Transverse colon (tissue), 4 donors: ENCODE measurements around the gene KLHDC9. TPM values are rescaled to one million over a fixed set of nuclear protein-coding genes. Genes with fewer than 3 reads are reported as not detected.

Source experiments
- DNase-seq: peaks from one replicate; pipeline ENCODE4 v3.0.0-alpha.2; 2019
- H3K27ac ChIP-seq, 4 donors: fragments of 200-600 bp; sonication (generic); 2 replicates each; pipeline ENCODE4 v1.5.1; 2016 to 2018; ENCODE audit warnings: inconsistent platforms in 4 of 4
- H3K27me3 ChIP-seq: fragments of 200-600 bp; sonication (generic); 2 replicates; pipeline ENCODE4 v1.5.1; 2017; ENCODE audit warnings: inconsistent platforms
- H3K36me3 ChIP-seq, 4 donors: fragments of 200-600 bp; sonication (generic); 2 replicates each; pipeline ENCODE4 v1.5.1; 2017 to 2019; ENCODE audit warnings: inconsistent platforms in 4 of 4
- H3K4me1 ChIP-seq, 4 donors: fragments of 200-600 bp; sonication (generic); 2 replicates each; pipeline ENCODE4 v1.5.1; 2017 to 2020; ENCODE audit warnings: inconsistent platforms in 4 of 4
- H3K4me3 ChIP-seq, 4 donors: fragments of 200-600 bp; sonication (generic); 1 replicate in 1 of 4; 2 replicates in 3 of 4; pipeline versions ENCODE4 v1.5.1 to v1.6.1; 2017 to 2019; ENCODE audit warnings: inconsistent platforms in 4 of 4
- H3K9me3 ChIP-seq, 2 donors: fragments of 200-600 bp; sonication (generic); 2 replicates each; pipeline ENCODE4 v1.5.1; 2017 to 2019; ENCODE audit warnings: inconsistent platforms in 2 of 2
- EP300 ChIP-seq: sonication (generic); formaldehyde crosslinking; IDR thresholded peaks from one replicate; pipeline ENCODE4 v1.6.1; 2017; ENCODE audit warnings: antibody characterized with exemption, low read depth
- POLR2A ChIP-seq: fragments of 450-650 bp; IDR thresholded peaks from one replicate; pipeline ENCODE4 v1.6.1; 2016; ENCODE audit warnings: antibody characterized with exemption, mild to moderate bottlenecking, moderate library complexity
- POLR2AphosphoS5 ChIP-seq, 3 donors: sonication (generic); formaldehyde crosslinking; IDR thresholded peaks; one replicate each; pipeline ENCODE4 v1.6.1; 2016; ENCODE audit warnings: antibody characterized with exemption in 3 of 3
- WGBS, 2 donors: methylation state at CpG; one replicate each; pipeline ENCODE4 v1.1.5; 2018; ENCODE audit warnings: low coverage in 1 of 2; 5-methylcytosine and 5-hydroxymethylcytosine counted together
- in situ Hi-C, 4 donors: fragments of 200-750 bp; cut with MboI; loops; one replicate each; pipeline versions ENCODE4 v1.15.0 to v1.15.1; 2017; ENCODE audit warnings: low sequenced_read_pairs in 3 of 4, low pct_ligation_motif_present in 1 of 4, low pct_unique_long_range_greater_than_20kb in 1 of 4
- intact Hi-C: fragments of 100-400 bp; cut with DNase I; formaldehyde crosslinking; loops from one replicate; pipeline ENCODE4 v1.15.1; 2023; ENCODE audit warnings: low total_unique reads
- total RNA-seq, 4 donors: library from RNA; depleted of rRNA; stranded (reverse); fragments of >200 nt; gene quantifications; one replicate each; pipeline ENCODE4 v1.1.0, GENCODE V29; 2016
- TF ChIP-seq, protein P1 (sequence below), 5 experiments: fragments of 200-600 bp in 3 of 5; fragments of 450-650 bp in 2 of 5; sonication (generic) in 3 of 5; IDR thresholded peaks; 1 replicate in 2 of 5; 2 replicates in 3 of 5; pipeline ENCODE4 v1.5.1; 2016 to 2017; ENCODE audit warnings: antibody characterized with exemption in 5 of 5, inconsistent platforms in 3 of 5, mild to moderate bottlenecking in 2 of 5, moderate library complexity in 1 of 5

KLHDC9 gene
- total RNA-seq, 4 donors from 2014 or later = 0.80 to 16.9 (median 8.7) TPM; not detected in 1

DNA sequence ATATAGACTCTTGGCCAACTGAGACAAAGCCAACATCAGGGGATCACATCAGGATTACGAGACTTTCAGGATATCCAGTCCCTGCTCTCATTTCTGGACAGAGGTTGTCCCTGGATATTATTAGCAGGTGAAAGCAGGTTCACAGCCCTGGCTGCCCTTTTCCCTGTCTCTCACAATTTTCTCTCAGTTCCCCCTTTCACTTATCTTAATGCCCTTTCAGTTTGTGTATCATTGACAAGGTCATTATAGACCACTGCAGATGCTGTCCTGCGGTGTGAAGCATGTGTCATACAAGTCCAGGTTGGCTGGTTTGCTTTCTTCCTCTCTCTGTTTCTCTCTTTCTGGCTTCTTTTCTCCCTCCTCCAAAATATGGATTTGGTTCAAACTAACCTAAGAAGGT is 2.1 kb upstream of the KLHDC9 start:
- Histone ChIP-seq H3K36me3 (peaks cover 0 to 8% (median under 1%) of the 10 kb centered on the region in 4 donors), H3K27me3 (no peaks in the 10 kb centered on the region), H3K9me3 (no peaks in the 10 kb centered on the region), H3K27ac (no peak overlapping the region), H3K4me3 (no peak overlapping the region), H3K4me1 (peaks cover 6 to 20% (median 9%) of the 10 kb centered on the region in 4 donors)
- 88% methylated on average over 2 of the region's 2 CpGs; no CpG with 5 or more reads in 1 of the 2 donors for WGBS, 2 donors
- no peak for DNase-seq
- in situ Hi-C loops = loop anchor here in 3 of 4 donors (5.0 to 25.0 kb wide), 3 partner anchors 99 to 259 kb away; no protein-coding TSS in a partner anchor
- intact Hi-C loops = loop anchor here (5.0 kb wide), 1 partner anchor 99 kb away; no protein-coding TSS in a partner anchor
- TF ChIP-seq, protein P1, sequence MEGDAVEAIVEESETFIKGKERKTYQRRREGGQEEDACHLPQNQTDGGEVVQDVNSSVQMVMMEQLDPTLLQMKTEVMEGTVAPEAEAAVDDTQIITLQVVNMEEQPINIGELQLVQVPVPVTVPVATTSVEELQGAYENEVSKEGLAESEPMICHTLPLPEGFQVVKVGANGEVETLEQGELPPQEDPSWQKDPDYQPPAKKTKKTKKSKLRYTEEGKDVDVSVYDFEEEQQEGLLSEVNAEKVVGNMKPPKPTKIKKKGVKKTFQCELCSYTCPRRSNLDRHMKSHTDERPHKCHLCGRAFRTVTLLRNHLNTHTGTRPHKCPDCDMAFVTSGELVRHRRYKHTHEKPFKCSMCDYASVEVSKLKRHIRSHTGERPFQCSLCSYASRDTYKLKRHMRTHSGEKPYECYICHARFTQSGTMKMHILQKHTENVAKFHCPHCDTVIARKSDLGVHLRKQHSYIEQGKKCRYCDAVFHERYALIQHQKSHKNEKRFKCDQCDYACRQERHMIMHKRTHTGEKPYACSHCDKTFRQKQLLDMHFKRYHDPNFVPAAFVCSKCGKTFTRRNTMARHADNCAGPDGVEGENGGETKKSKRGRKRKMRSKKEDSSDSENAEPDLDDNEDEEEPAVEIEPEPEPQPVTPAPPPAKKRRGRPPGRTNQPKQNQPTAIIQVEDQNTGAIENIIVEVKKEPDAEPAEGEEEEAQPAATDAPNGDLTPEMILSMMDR (IDR thresholded peaks at IDR 0.05) = no peak

DNA sequence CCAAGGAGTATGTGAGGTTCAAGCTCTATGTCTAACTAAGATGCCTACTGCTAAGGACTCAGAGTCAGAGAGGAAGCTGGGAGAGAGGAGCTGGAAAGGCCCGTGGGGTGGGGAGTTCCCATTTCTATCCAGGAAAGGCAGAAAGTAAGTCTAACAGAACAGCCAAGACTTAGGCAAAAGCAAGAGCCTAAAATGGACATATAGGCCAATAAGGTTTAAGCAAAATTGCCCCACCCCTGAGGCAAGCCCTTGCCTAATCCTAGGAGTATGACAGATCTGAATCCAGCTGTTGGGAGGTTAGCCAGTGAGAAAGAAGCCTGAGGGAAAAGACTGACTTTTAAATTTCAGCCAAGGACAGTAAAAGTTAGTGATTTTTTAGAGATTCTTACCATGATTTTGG is 1.6 kb upstream of the KLHDC9 start:
- no peak for DNase-seq
- Histone ChIP-seq H3K27me3 (no peaks in the 10 kb centered on the region), H3K9me3 (no peaks in the 10 kb centered on the region), H3K27ac (peak overlapping the region in 1 of 4 donors; percentile 43), H3K4me3 (no peak overlapping the region), H3K36me3 (peaks cover 0 to 8% (median 4%) of the 10 kb centered on the region in 4 donors), H3K4me1 (peaks cover 6 to 20% (median 9%) of the 10 kb centered on the region in 4 donors)
- in situ Hi-C loops = loop anchor here in 3 of 4 donors (5.0 to 25.0 kb wide), 3 partner anchors 99 to 259 kb away; no protein-coding TSS in a partner anchor
- 40 to 43% methylated on average over 1 of the region's 1 CpG for WGBS, 2 donors
- TF ChIP-seq POLR2AphosphoS5 (IDR thresholded peaks at IDR 0.05) = no peak
- TF ChIP-seq EP300 = no peak
- no peak for TF ChIP-seq POLR2A
- TF ChIP-seq, protein P1 (IDR thresholded peaks at IDR 0.05) = no peak
- intact Hi-C loops = loop anchor here (5.0 kb wide), 1 partner anchor 99 kb away; no protein-coding TSS in a partner anchor

DNA sequence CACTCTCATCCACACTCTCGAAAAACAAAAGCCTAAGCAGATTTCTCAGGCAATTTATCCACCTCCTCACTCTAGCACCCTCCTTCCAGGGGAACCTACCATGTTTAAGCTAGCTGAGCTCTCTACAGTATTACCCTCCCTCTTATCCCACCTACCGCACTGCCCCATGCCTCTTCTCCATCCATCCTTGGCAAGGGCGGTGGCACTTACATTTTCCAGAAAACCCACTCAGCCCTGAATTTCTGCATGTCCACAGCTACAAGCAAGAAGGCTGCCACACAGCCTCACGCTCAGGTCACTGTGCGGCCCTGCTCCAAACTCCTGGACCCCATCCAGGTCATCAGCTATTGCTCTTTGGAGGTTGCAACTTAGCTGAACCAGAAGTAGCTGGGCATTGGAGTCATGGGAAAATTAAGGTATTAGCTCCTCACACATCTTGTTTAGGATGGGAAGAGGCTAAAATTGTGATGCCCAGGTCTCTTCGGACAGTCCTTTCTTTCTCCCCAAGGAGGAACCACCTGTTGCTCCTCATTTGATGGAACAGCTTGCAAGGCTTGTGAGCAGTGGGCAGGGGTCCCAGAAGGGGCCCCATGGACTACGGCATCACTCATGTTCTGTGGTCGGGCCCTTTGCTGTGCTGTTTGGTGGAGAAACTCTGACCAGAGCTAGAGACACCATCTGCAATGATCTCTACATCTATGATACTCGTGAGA is 1.1 kb downstream of the KLHDC9 start:
- H3K4me1 ChIP-seq = peaks cover 6 to 20% (median 9%) of the 10 kb centered on the region in 4 donors
- in situ Hi-C loops = loop anchor here in 3 of 4 donors (5.0 to 25.0 kb wide), 3 partner anchors 102 to 262 kb away; no protein-coding TSS in a partner anchor
- TF ChIP-seq, protein P1 (IDR thresholded peaks at IDR 0.05) = no peak
- TF ChIP-seq EP300 (no peak), POLR2A (no peak), POLR2AphosphoS5 (IDR thresholded peaks at IDR 0.05) (no peak)
- peak overlapping the region in 3 of 4 donors; percentile 51 to 75 (median 62) for H3K4me3 ChIP-seq
- 71 to 79% methylated on average over 2 to 9 of the region's 9 CpGs for WGBS, 2 donors
- peaks cover 0 to 9% (median 6%) of the 10 kb centered on the region in 4 donors for H3K36me3 ChIP-seq
- intact Hi-C loops = loop anchor here (5.0 kb wide), 1 partner anchor 102 kb away; no protein-coding TSS in a partner anchor
- DNase-seq = no peak
- H3K27me3 ChIP-seq = no peaks in the 10 kb centered on the region
- H3K9me3 ChIP-seq = no peaks in the 10 kb centered on the region
- H3K27ac ChIP-seq = peak overlapping the region in 3 of 4 donors; percentile 66 to 88 (median 79)

DNA sequence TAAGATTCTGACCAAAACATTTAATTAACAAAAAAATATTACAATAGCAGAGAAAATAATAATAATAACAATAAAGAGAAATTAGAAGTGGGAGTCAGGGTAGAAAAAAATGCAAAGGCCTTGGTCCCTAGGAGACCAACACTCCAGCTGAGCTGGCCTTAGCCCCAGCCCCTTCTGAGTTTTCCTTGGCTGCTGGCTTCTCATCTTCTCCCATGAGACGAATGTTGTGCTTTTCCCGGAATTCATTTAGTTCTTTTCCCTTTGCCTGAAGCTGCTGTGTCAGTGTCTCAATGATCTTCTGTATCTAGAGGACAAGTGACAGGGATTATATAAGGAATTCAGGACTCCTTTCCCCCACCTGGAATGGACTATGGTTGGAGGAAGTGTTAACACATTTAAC is 2.4 kb downstream of the KLHDC9 start:
- H3K27me3 ChIP-seq = no peaks in the 10 kb centered on the region
- no peak for DNase-seq
- H3K36me3 ChIP-seq = peaks cover 0 to 9% (median 6%) of the 10 kb centered on the region in 4 donors
- in situ Hi-C loops (no loop called here), intact Hi-C loops (no loop called here)
- 84 to 88% methylated on average over 2 of the region's 2 CpGs for WGBS, 2 donors
- H3K4me1 ChIP-seq = peaks cover 6 to 20% (median 9%) of the 10 kb centered on the region in 4 donors
- TF ChIP-seq POLR2A (no peak), POLR2AphosphoS5 (IDR thresholded peaks at IDR 0.05) (no peak), EP300 (no peak)
- TF ChIP-seq, protein P1 (IDR thresholded peaks at IDR 0.05) = no peak
- no peak overlapping the region for H3K4me3 ChIP-seq
- no peaks in the 10 kb centered on the region for H3K9me3 ChIP-seq
- no peak overlapping the region for H3K27ac ChIP-seq
